Neuronal stem cell (in vitro differentiated cells): Measurements from ENCODE around the gene SWAP70.

Experiments
- DNase-seq: peaks from one replicate; pipeline ENCODE4 v3.0.0-alpha.2; 2013; ENCODE audit warnings: low spot score
- H2AFZ ChIP-seq: one replicate; pipeline ENCODE4 v1.6.1; 2013; ENCODE audit warnings: mild to moderate bottlenecking, low read length, inconsistent platforms
- H2AK5ac ChIP-seq: 2 replicates; pipeline ENCODE4 v1.6.1; 2013; ENCODE audit warnings: low read depth, mild to moderate bottlenecking, inconsistent platforms, low read length, moderate library complexity, mixed read lengths
- H2BK120ac ChIP-seq: 2 replicates; pipeline ENCODE4 v1.6.1; 2013; ENCODE audit warnings: low read depth, mild to moderate bottlenecking, inconsistent platforms, low read length, moderate library complexity, mixed read lengths
- H2BK12ac ChIP-seq: one replicate; pipeline ENCODE4 v1.6.1; 2013; ENCODE audit warnings: low read length, inconsistent platforms
- H2BK15ac ChIP-seq: 2 replicates; pipeline ENCODE4 v1.6.1; 2013; ENCODE audit warnings: mild to moderate bottlenecking, low read length, inconsistent platforms, mixed read lengths
- H2BK5ac ChIP-seq: one replicate; pipeline ENCODE4 v1.6.1; 2013; ENCODE audit warnings: inconsistent platforms, mild to moderate bottlenecking, low read length, moderate library complexity
- H3K14ac ChIP-seq: one replicate; pipeline ENCODE4 v1.6.1; 2013; ENCODE audit warnings: low read length, inconsistent platforms
- H3K18ac ChIP-seq: 2 replicates; pipeline ENCODE4 v1.6.1; 2013; ENCODE audit warnings: low read length, inconsistent platforms
- H3K23ac ChIP-seq: 2 replicates; pipeline ENCODE4 v1.6.1; 2013; ENCODE audit warnings: low read depth, mild to moderate bottlenecking, mixed read lengths, low read length, inconsistent platforms; ENCODE audit not compliant: poor library complexity
- H3K27ac ChIP-seq: replicated peaks from 3 replicates; pipeline ENCODE4 v1.5.1; 2013; ENCODE audit warnings: low read length, inconsistent platforms
- H3K27me3 ChIP-seq, 3 experiments: 2 replicates each; pipeline ENCODE4 v1.6.1; 2013; ENCODE audit warnings: low read length in 3 of 3, mild to moderate bottlenecking in 2 of 3, inconsistent platforms in 1 of 3, low read depth in 1 of 3, mixed read lengths in 1 of 3, moderate library complexity in 1 of 3; ENCODE audit not compliant: control insufficient read depth in 3 of 3, insufficient read depth in 3 of 3
- H3K36me3 ChIP-seq, 2 donors: replicated peaks in 1 of 2; 2 replicates each; pipeline ENCODE4 v1.6.1; 2013; ENCODE audit warnings: low read length in 2 of 2; ENCODE audit not compliant: control insufficient read depth in 2 of 2, insufficient read depth in 2 of 2
- H3K4ac ChIP-seq: 2 replicates; pipeline ENCODE4 v1.6.1; 2013; ENCODE audit warnings: inconsistent platforms, mild to moderate bottlenecking, low read length, moderate library complexity
- H3K4me1 ChIP-seq, 2 donors: 1 replicate in 1 of 2; 2 replicates in 1 of 2; pipeline ENCODE4 v1.6.1; 2013; ENCODE audit warnings: low read length in 2 of 2, low read depth in 1 of 2; ENCODE audit not compliant: control insufficient read depth in 2 of 2, insufficient read depth in 1 of 2
- H3K4me2 ChIP-seq: one replicate; pipeline ENCODE4 v1.6.1; 2013; ENCODE audit warnings: mild to moderate bottlenecking, low read length, inconsistent platforms; ENCODE audit not compliant: insufficient read depth, poor library complexity, severe bottlenecking
- H3K4me3 ChIP-seq, 2 donors: 2 replicates each; pipeline ENCODE4 v1.5.1; 2013; ENCODE audit warnings: low read length in 2 of 2, mild to moderate bottlenecking in 2 of 2, inconsistent platforms in 1 of 2, moderate library complexity in 1 of 2
- H3K79me1 ChIP-seq: one replicate; pipeline ENCODE4 v1.6.1; 2013; ENCODE audit warnings: low read depth, mild to moderate bottlenecking, inconsistent platforms, low read length, moderate library complexity
- H3K9ac ChIP-seq: one replicate; pipeline ENCODE4 v1.6.1; 2013; ENCODE audit warnings: mild to moderate bottlenecking, low read depth, low read length, inconsistent platforms; ENCODE audit not compliant: poor library complexity
- H3K9me3 ChIP-seq, 2 donors: replicated peaks in 1 of 2; 2 replicates each; pipeline versions ENCODE3 to v1.6.1; 2013; ENCODE audit warnings: low read length in 2 of 2, mild to moderate bottlenecking in 2 of 2, inconsistent platforms in 1 of 2, low read depth in 1 of 2, mixed read lengths in 1 of 2, moderate library complexity in 1 of 2; ENCODE audit not compliant: control insufficient read depth in 2 of 2, insufficient read depth in 1 of 2
- H4K8ac ChIP-seq: one replicate; pipeline ENCODE4 v1.6.1; 2013; ENCODE audit warnings: low read depth, mild to moderate bottlenecking, inconsistent platforms, low read length, moderate library complexity
- H4K91ac ChIP-seq: one replicate; pipeline ENCODE4 v1.6.1; 2013; ENCODE audit warnings: low read length, low read depth, mild to moderate bottlenecking, inconsistent platforms; ENCODE audit not compliant: poor library complexity
- WGBS, 2 donors: extraction: QIAGEN DNeasy Blood & Tissue Kit; methylation state at CpG; one replicate each; pipeline ENCODE4 v1.1.7; 2013; ENCODE audit warnings: missing lambda C conversion rate in 2 of 2, mixed read lengths in 1 of 2; ENCODE audit not compliant: insufficient read length in 2 of 2, insufficient replicate concordance in 1 of 2; ENCODE audit errors: extremely low coverage in 2 of 2; 5-methylcytosine and 5-hydroxymethylcytosine counted together

Gene SWAP70

GRCh38 chr11:9774591-9775397, 110.9 kb downstream of the SWAP70 start:
- WGBS, 2 donors = no CpG with 5 or more reads among the region's 6 CpGs
- H3K14ac ChIP-seq = no peak overlapping the region
- no peak overlapping the region for H3K18ac ChIP-seq

GRCh38 chr11:9775398-9775779, 111.5 kb downstream of the SWAP70 start:
- Histone ChIP-seq H4K8ac (no peak overlapping the region), H3K79me1 (no peaks in the 10 kb centered on the region), H2AFZ (no peak overlapping the region), H3K4me1 (peaks cover 3 to 4% of the 10 kb centered on the region in 2 donors), H3K27ac (no peak overlapping the region), H2BK5ac (no peak overlapping the region), H3K14ac (no peak overlapping the region), H3K4me3 (no peak overlapping the region), H3K36me3 (peaks cover 4 to 25% of the 10 kb centered on the region in 2 donors), H3K9ac (no peak overlapping the region), H3K18ac (no peak overlapping the region), H2BK120ac (no peak overlapping the region), H3K23ac (no peak overlapping the region), H3K4me2 (no peak overlapping the region), H2BK12ac (no peak overlapping the region), H4K91ac (no peak overlapping the region), H2BK15ac (no peak overlapping the region), H3K27me3 (no peaks in the 10 kb centered on the region), H2AK5ac (no peak overlapping the region), H3K4ac (no peak overlapping the region), H3K9me3 (no peaks in the 10 kb centered on the region)
- WGBS, 2 donors = no CpG with 5 or more reads among the region's 2 CpGs
- no peak for DNase-seq

More at GRCh38 chr11:9774591-9775397, 110.9 kb downstream of the SWAP70 start:
- no peak overlapping the region for H3K4ac ChIP-seq
- no peak overlapping the region for H2BK15ac ChIP-seq
- H4K8ac ChIP-seq = no peak overlapping the region
- H2BK5ac ChIP-seq = no peak overlapping the region
- no peak overlapping the region for H2BK12ac ChIP-seq
- no peak overlapping the region for H3K27ac ChIP-seq
- H2BK120ac ChIP-seq = no peak overlapping the region
- peaks cover 0 to 19% of the 10 kb centered on the region in 2 donors for H3K36me3 ChIP-seq
- peaks cover 3 to 4% of the 10 kb centered on the region in 2 donors for H3K4me1 ChIP-seq
- H3K4me2 ChIP-seq = no peak overlapping the region
- no peak overlapping the region for H2AFZ ChIP-seq
- H3K4me3 ChIP-seq = no peak overlapping the region
- no peak overlapping the region for H3K9ac ChIP-seq
- no peaks in the 10 kb centered on the region for H3K27me3 ChIP-seq
- no peak overlapping the region for H2AK5ac ChIP-seq
- H3K79me1 ChIP-seq = no peaks in the 10 kb centered on the region
- no peaks in the 10 kb centered on the region for H3K9me3 ChIP-seq
- DNase-seq = no peak
- no peak overlapping the region for H4K91ac ChIP-seq
- H3K23ac ChIP-seq = no peak overlapping the region

GRCh38 chr11:9776203-9776602, 112.3 kb downstream of the SWAP70 start:
- Histone ChIP-seq H4K8ac (no peak overlapping the region), H2BK5ac (no peak overlapping the region), H3K23ac (no peak overlapping the region), H3K18ac (no peak overlapping the region), H3K14ac (no peak overlapping the region), H3K79me1 (no peaks in the 10 kb centered on the region), H3K9me3 (no peaks in the 10 kb centered on the region), H2BK120ac (no peak overlapping the region), H2BK12ac (no peak overlapping the region), H3K4ac (no peak overlapping the region), H2AK5ac (no peak overlapping the region), H4K91ac (no peak overlapping the region), H3K9ac (no peak overlapping the region), H3K27me3 (no peaks in the 10 kb centered on the region), H3K27ac (no peak overlapping the region), H3K4me2 (no peak overlapping the region), H3K4me3 (no peak overlapping the region), H3K36me3 (peaks cover 5 to 33% of the 10 kb centered on the region in 2 donors), H2AFZ (no peak overlapping the region), H3K4me1 (peaks cover 3 to 4% of the 10 kb centered on the region in 2 donors), H2BK15ac (no peak overlapping the region)
- no peak for DNase-seq
- no CpG with 5 or more reads among the region's 1 CpG for WGBS, 2 donors

GRCh38 chr11:9777066-9777465, 113.2 kb downstream of the SWAP70 start:
- Histone ChIP-seq H4K8ac (no peak overlapping the region), H2BK120ac (no peak overlapping the region), H4K91ac (no peak overlapping the region), H2BK5ac (no peak overlapping the region), H2BK15ac (no peak overlapping the region), H3K4me2 (no peak overlapping the region), H3K18ac (no peak overlapping the region), H3K4ac (no peak overlapping the region), H3K4me1 (peaks cover 3 to 4% of the 10 kb centered on the region in 2 donors), H3K27me3 (no peaks in the 10 kb centered on the region), H3K23ac (no peak overlapping the region), H3K27ac (no peak overlapping the region), H3K9ac (no peak overlapping the region), H3K4me3 (no peak overlapping the region), H3K14ac (no peak overlapping the region), H3K9me3 (no peaks in the 10 kb centered on the region), H3K79me1 (no peaks in the 10 kb centered on the region), H2AFZ (no peak overlapping the region), H2AK5ac (no peak overlapping the region), H3K36me3 (peaks cover 6 to 42% of the 10 kb centered on the region in 2 donors), H2BK12ac (no peak overlapping the region)
- WGBS, 2 donors = no CpG with 5 or more reads among the region's 2 CpGs
- no peak for DNase-seq
